Omental fat pad (tissue), 4 donors: ENCODE measurements around the gene NCOA7. TPM values are rescaled to one million over a fixed set of nuclear protein-coding genes. Genes with fewer than 3 reads are reported as not detected.
A peak's percentile ranks its signal among the peaks of the same experiment; 100 is the strongest.
"Not testable (repeated sequence)": the region's sequence is repeated elsewhere in the genome, so short reads cannot be mapped to it uniquely, and the experiment has no call there.

Source experiments
- ATAC-seq: fragments of 150-250 bp; one replicate; pipeline ENCODE4 v1.9.1; 2016; ENCODE audit warnings: mild to moderate bottlenecking, moderate library complexity; ENCODE audit not compliant: low FRiP score
- DNase-seq: peaks from one replicate; pipeline ENCODE4 v3.0.0-alpha.2; 2019; ENCODE audit warnings: low spot score
- CTCF ChIP-seq, 3 donors: fragments of 450-650 bp; IDR thresholded peaks; one replicate each; pipeline ENCODE4 v1.5.1; 2016 to 2017; ENCODE audit warnings: antibody characterized with exemption in 3 of 3, mild to moderate bottlenecking in 3 of 3, moderate library complexity in 2 of 3
- total RNA-seq, 4 donors: library from RNA; depleted of rRNA; stranded (reverse); fragments of >200 nt; gene quantifications; one replicate each; pipeline ENCODE4 v1.1.0, GENCODE V29; 2016

The NCOA7 gene
- total RNA-seq, 4 donors from 2014 or later = 35.3 to 137 (median 53.1) TPM

- no peak for ATAC-seq
- TF ChIP-seq CTCF (IDR thresholded peaks at IDR 0.05) = no peak
- DNase-seq = no peak
Measured at GRCh38 chr6:125926711-125927110, 136.0 kb downstream of the NCOA7 start.

GRCh38 chr6:125927761-125928160, 137.0 kb downstream of the NCOA7 start:
- no peak for ATAC-seq
- no peak for TF ChIP-seq CTCF (IDR thresholded peaks at IDR 0.05)

DNA sequence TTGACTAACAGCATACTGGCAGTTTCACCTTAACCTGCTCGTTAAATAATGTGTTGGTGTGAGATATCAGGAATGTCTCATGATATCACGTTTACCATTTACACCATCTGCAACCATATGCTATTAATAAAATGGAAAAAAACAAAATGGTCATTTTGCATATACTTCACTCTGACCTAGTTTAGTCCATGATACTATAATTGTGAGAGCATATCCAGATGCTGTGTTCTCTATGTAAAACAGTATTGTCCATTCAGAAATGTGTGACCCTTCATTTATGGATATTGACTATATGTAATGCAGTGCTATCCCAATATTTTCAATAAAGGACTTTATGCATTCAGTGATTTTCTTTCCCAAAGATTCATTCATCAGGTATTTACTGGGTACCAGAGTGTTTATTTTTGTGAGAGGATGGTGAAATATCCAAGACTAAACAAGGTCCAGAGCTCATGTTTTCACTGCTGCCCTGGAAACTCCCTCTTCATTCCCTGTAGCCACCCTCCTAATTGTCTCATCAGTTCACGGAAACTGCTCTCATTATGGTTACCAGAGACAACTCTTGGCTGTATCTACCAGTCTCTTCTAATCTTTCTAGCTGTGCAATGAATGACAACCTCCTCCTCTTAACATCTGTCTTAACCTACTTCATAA, 140.1 kb downstream of the NCOA7 start:
- no peak for DNase-seq
- TF ChIP-seq CTCF (IDR thresholded peaks at IDR 0.05) = no peak
- peak; percentile 21 for ATAC-seq

More at GRCh38 chr6:125927761-125928160, 137.0 kb downstream of the NCOA7 start:
- no peak for DNase-seq

- DNase-seq (no peak), ATAC-seq (no peak)
- TF ChIP-seq CTCF (IDR thresholded peaks at IDR 0.05) = no peak
Measured at GRCh38 chr6:125931733-125932450, 141.1 kb downstream of the NCOA7 start.

DNA sequence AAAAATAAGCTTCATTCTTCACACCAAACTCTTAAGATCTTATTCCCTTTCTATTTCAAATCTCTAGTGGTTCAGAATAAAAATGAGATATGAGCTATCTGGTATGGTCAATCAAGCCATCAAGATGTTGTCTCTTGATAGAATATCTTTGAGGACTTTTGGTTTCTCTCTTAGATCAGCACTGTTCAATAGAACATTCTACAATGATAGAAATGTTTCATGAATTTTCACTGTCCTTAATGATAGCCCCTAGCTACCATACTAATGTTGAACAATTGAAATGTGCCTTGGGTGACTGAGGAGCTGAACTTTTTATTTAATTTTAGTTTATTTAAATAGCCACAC, 141.7 kb downstream of the NCOA7 start:
- TF ChIP-seq CTCF (IDR thresholded peaks at IDR 0.05) = no peak
- no peak for DNase-seq

DNA sequence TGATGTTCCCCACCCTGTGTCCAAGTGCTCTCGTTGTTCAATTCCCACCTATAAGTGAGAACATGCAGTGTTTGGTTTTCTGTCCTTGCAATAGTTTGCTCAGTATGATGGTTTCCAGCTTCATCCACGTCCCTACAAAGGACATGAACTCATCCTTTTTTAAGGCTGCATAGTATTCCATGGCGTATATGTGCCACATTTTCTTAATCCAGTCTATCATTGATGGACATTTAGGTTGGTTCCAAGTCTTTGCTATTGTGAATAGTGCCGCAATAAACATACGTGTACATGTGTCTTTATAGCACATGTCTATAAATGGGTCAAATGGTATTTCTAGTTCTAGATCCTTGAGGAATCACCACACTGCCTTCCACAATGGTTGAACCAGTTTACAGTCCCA, 144.8 kb downstream of the NCOA7 start:
- ATAC-seq, DNase-seq: not testable (repeated sequence)

More for the DNA sequence above, 141.7 kb downstream of the NCOA7 start:
- ATAC-seq = no peak

DNA sequence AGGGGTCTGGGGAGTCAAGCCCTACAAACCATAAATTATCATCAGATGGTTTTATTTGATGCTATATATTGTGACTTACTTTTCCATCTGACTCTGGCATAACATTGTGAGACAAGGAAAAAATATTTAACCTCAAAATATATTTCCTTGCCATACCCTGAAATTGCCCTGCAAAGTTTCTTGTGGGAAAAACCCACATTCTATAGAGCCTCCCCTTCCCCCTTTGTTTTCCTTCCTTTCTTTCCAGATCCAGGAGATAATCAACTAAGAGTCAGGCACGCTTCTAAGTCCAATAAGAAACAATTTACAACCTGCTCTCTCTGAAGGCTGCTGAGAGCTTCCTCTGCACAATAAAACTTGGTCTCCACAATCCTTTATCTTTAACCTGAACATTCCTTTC, 148.3 kb downstream of the NCOA7 start:
- no peak for ATAC-seq
- no peak for TF ChIP-seq CTCF (IDR thresholded peaks at IDR 0.05)
- no peak for DNase-seq
